HG02588 (cell line): ENCODE results near the gene C14orf93.

ENCODE experiments used
- ATAC-seq: cut with Tn5 transposase; IDR thresholded peaks from one replicate; pipeline ENCODE4 v1.9.1; 2021; ENCODE audit warnings: mild to moderate bottlenecking, moderate library complexity; ENCODE audit not compliant: unreplicated experiment

C14orf93 gene

GRCh38 chr14:23045419-23046357 is 35.7 kb upstream of the C14orf93 start:
- ATAC-seq = no peak

- no peak for ATAC-seq
Measured at GRCh38 chr14:23044840-23045239, 34.9 kb upstream of the C14orf93 start.

- ATAC-seq = no peak
Measured at GRCh38 chr14:23043754-23044153, 33.8 kb upstream of the C14orf93 start.

GRCh38 chr14:23043145-23043544 is 33.2 kb upstream of the C14orf93 start:
- no peak for ATAC-seq

GRCh38 chr14:23042162-23042965 is 32.4 kb upstream of the C14orf93 start, which contains the start of gene PSMB11:
Gene PSMB11, plus strand, starts transcription at chr14:23042212. Its CDS starts 14 bp downstream, at chr14:23042226.
- ATAC-seq = no peak

GRCh38 chr14:23041729-23042128 is 31.8 kb upstream of the C14orf93 start:
- ATAC-seq = no peak

- no peak for ATAC-seq
Measured at GRCh38 chr14:23040100-23040499, 30.2 kb upstream of the C14orf93 start.

- no peak for ATAC-seq
Measured at GRCh38 chr14:23035303-23036144, 25.6 kb upstream of the C14orf93 start.

- peak; percentile 95 for ATAC-seq
Measured at GRCh38 chr14:23034498-23035302, 24.8 kb upstream of the C14orf93 start, which contains the start of gene PSMB5. Gene PSMB5, minus strand, starts transcription at chr14:23034900. Its CDS starts 19 bp downstream, at chr14:23034881.

- no peak for ATAC-seq
Measured at GRCh38 chr14:23033801-23034497, 24.0 kb upstream of the C14orf93 start.

- ATAC-seq = no peak
Measured at GRCh38 chr14:23033251-23033727, 23.3 kb upstream of the C14orf93 start.

GRCh38 chr14:23030936-23031335 is 21.0 kb upstream of the C14orf93 start:
- ATAC-seq = no peak

GRCh38 chr14:23028799-23029198 is 18.9 kb upstream of the C14orf93 start:
- ATAC-seq = no peak

- no peak for ATAC-seq
Measured at GRCh38 chr14:23025151-23025814, 15.3 kb upstream of the C14orf93 start.

GRCh38 chr14:23024612-23025075 is 14.7 kb upstream of the C14orf93 start:
- ATAC-seq = no peak

GRCh38 chr14:23023795-23024152 is 13.8 kb upstream of the C14orf93 start:
- no peak for ATAC-seq

GRCh38 chr14:23023022-23023794 is 13.3 kb upstream of the C14orf93 start:
- no peak for ATAC-seq
